AG04449 (cell line): ENCODE measurements around the gene PAPSS2.

Source experiments
- CTCF ChIA-PET: fragments of 350-600 bp; formaldehyde crosslinking; extraction: SDS; loops from one replicate; lab custom pipeline; 2021; ENCODE audit warnings: antibody characterized with exemption; lab: Yijun Ruan, JAX
- POLR2A ChIA-PET: fragments of 400-600, 350-600 bp; formaldehyde crosslinking; extraction: SDS; loops from one replicate; lab custom pipeline; 2020; ENCODE audit warnings: antibody characterized with exemption, inconsistent platforms; lab: Yijun Ruan, JAX
- DNase-seq: peaks from one replicate; pipeline ENCODE4 v3.0.0-alpha.2; 2010; ENCODE audit warnings: low read depth, low spot score
- H3K4me3 ChIP-seq: 2 replicates; pipeline ENCODE4 v1.5.1; 2011; ENCODE audit warnings: low read depth, mild to moderate bottlenecking, control low read depth, low read length
- CTCF ChIP-seq: IDR thresholded peaks from one replicate; pipeline ENCODE4 v1.5.1; 2011; ENCODE audit warnings: mild to moderate bottlenecking, moderate library complexity, low read length, control low read depth, inconsistent platforms; ENCODE audit not compliant: insufficient read depth; ENCODE audit errors: missing control alignments

PAPSS2 gene

GRCh38 chr10:87760195-87760905 lies 100.7 kb downstream of the PAPSS2 start:
- no peak for DNase-seq
- POLR2A ChIA-PET = interaction anchor here (0.7 kb wide), 1 partner anchor 57 kb away, joined by 3 read pairs; the partner anchor contains the start of gene ATAD1
- H3K4me3 ChIP-seq = no peak overlapping the region
- TF ChIP-seq CTCF = no peak
- CTCF ChIA-PET = interaction anchor here (0.8 to 4.4 kb wide), 6 partner anchors 8 to 100 kb away, joined by 3 to 27 read pairs (median 3); no protein-coding TSS in a partner anchor

DNA sequence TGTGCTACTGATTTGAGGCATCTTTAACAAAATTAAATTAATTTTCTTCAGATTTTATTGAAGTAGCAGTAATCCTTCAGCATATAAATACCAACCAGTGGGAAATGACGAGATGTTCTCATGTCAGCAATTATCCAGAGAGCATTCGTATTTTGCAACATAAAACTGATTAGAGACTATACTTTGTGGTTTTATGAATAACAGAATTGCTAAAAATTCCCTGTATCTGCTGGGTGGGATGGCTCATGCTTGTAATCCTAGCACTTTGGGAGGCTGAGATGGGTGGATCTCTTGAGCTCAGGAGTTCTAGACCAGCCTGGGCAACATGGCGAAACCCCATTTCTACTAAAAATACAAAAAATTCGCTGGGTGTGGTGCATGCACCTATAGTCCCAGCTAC lies 101.5 kb downstream of the PAPSS2 start:
- ChIA-PET CTCF (interaction anchor here (0.8 to 4.4 kb wide), 3 partner anchors 11 to 228 kb away, joined by 3 to 27 read pairs (median 4); no protein-coding TSS in a partner anchor), POLR2A (no interaction called here)
- H3K4me3 ChIP-seq = no peak overlapping the region
- DNase-seq = no peak
- TF ChIP-seq CTCF = no peak

DNA sequence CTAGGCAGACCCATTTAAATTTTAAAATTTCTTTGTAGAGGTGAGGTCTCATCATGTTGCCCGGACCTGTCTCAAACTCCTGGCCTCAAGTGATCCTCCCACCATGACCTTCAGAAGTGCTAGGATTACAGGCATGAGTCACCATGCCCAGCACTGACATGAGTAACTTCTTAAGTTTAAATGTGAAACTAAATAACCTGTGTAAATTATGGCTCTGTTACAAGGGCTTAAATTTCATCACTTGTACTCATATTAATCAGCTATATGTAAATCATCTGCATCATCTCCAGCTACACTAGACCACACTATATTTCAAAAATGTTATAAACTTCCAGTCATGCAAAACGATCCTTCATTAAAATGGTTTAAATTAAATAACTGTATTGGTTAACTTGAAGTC lies 102.2 kb downstream of the PAPSS2 start:
- TF ChIP-seq CTCF = no peak
- CTCF ChIA-PET = interaction anchor here (1.1 to 4.4 kb wide), 2 partner anchors 11 to 229 kb away, joined by 4 to 27 read pairs; no protein-coding TSS in a partner anchor
- no peak for DNase-seq

GRCh38 chr10:87763086-87763861 lies 103.6 kb downstream of the PAPSS2 start:
- TF ChIP-seq CTCF = no peak
- DNase-seq = no peak
- ChIA-PET CTCF (interaction anchor here (4.4 kb wide), 1 partner anchor 9 kb away, joined by 27 read pairs; no protein-coding TSS in a partner anchor), POLR2A (no interaction called here)
- no peak overlapping the region for H3K4me3 ChIP-seq

More for the DNA sequence above, 102.2 kb downstream of the PAPSS2 start:
- POLR2A ChIA-PET = no interaction called here
- H3K4me3 ChIP-seq = no peak overlapping the region

- ChIA-PET CTCF (no interaction called here), POLR2A (no interaction called here)
- no peak overlapping the region for H3K4me3 ChIP-seq
- no peak for TF ChIP-seq CTCF
- no peak for DNase-seq
These were observed 104.6 kb downstream of the PAPSS2 start for GRCh38 chr10:87764072-87764934.
